ENCODE data around the gene DGUOK.

DNA sequence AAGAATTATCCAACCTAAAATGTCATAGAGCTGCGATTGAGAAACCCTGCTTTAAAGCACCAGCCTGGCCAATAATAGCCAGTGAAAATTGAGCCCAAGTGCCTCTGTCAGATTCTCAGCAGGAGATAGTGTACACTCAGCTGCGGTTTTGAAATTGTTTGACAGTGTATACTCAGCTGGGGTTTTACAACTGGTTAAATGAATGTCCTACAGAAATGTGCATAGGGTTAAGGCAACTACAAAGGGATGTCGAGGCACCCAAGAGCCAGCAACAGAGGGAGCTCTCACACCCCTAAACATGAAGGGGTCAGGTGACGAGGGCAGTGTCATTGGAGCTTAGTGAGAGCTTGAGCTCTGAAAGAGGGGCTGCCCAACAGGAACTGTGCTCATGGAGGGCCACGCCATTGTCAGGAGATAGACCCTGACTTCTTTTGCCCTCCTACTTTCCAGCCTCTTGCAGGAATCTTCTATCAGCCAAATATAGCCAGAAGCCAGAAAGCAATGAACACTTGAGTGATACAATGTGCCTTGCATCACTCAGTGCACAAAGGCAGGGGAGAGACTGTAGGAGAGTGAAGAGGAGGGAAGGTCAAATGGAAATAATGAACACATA is 18.7 kb upstream of the DGUOK start:
- TF ChIP-seq POLR2A (IDR thresholded peaks at IDR 0.05): no peak
- TF ChIP-seq, protein P1, sequence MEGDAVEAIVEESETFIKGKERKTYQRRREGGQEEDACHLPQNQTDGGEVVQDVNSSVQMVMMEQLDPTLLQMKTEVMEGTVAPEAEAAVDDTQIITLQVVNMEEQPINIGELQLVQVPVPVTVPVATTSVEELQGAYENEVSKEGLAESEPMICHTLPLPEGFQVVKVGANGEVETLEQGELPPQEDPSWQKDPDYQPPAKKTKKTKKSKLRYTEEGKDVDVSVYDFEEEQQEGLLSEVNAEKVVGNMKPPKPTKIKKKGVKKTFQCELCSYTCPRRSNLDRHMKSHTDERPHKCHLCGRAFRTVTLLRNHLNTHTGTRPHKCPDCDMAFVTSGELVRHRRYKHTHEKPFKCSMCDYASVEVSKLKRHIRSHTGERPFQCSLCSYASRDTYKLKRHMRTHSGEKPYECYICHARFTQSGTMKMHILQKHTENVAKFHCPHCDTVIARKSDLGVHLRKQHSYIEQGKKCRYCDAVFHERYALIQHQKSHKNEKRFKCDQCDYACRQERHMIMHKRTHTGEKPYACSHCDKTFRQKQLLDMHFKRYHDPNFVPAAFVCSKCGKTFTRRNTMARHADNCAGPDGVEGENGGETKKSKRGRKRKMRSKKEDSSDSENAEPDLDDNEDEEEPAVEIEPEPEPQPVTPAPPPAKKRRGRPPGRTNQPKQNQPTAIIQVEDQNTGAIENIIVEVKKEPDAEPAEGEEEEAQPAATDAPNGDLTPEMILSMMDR (IDR thresholded peaks at IDR 0.05): peak in 1 of 3 experiments; percentile 18
